Natural killer cell (primary cell): ENCODE results near the gene ANGPTL8. TPM values are rescaled to one million over a fixed set of nuclear protein-coding genes. Genes with fewer than 3 reads are reported as not detected.

ENCODE experiments used
- ATAC-seq, 3 donors: fragments of 150-1000 bp in 2 of 3; fragments of 200-7000 bp in 1 of 3; cut with Tn5 transposase; 1 replicate in 1 of 3; 2 replicates in 2 of 3; pipeline ENCODE4 v1.10.0; 2021; ENCODE audit warnings: mild to moderate bottlenecking in 2 of 3, moderate library complexity in 2 of 3
- DNase-seq, 2 donors: peaks; one replicate each; pipeline versions ENCODE4 v3.0.0 to v3.0.0-alpha.2; 2013 to 2021; ENCODE audit warnings: mixed read lengths in 1 of 2
- H3K27ac ChIP-seq: one replicate; pipeline ENCODE4 v1.5.1; 2013; ENCODE audit warnings: mild to moderate bottlenecking, low read length
- H3K27me3 ChIP-seq: one replicate; pipeline ENCODE4 v1.6.1; 2013; ENCODE audit warnings: low read length; ENCODE audit not compliant: control insufficient read depth, insufficient read depth
- H3K36me3 ChIP-seq: one replicate; pipeline ENCODE4 v1.6.1; 2013; ENCODE audit warnings: low read length; ENCODE audit not compliant: control insufficient read depth, insufficient read depth
- H3K4me1 ChIP-seq: one replicate; pipeline ENCODE4 v1.6.1; 2013; ENCODE audit warnings: low read length; ENCODE audit not compliant: control insufficient read depth, insufficient read depth
- H3K4me3 ChIP-seq: one replicate; pipeline ENCODE4 v1.5.1; 2013; ENCODE audit warnings: low read length
- H3K9me3 ChIP-seq: one replicate; pipeline ENCODE4 v1.6.1; 2013; ENCODE audit warnings: low read length; ENCODE audit not compliant: control insufficient read depth, insufficient read depth
- H3K27ac Mint-ChIP-seq, 2 donors: one replicate each; pipeline ENCODE4 v1.8.0; 2022; ENCODE audit warnings: mild to moderate bottlenecking in 2 of 2, mixed read lengths in 2 of 2, moderate library complexity in 1 of 2
- H3K27me3 Mint-ChIP-seq, 2 donors: one replicate each; pipeline ENCODE4 v1.8.0; 2022; ENCODE audit warnings: low read depth in 2 of 2, mixed read lengths in 2 of 2
- H3K36me3 Mint-ChIP-seq: one replicate; pipeline ENCODE4 v1.8.0; 2022; ENCODE audit warnings: mixed read lengths
- H3K4me1 Mint-ChIP-seq, 2 donors: one replicate each; pipeline ENCODE4 v1.8.0; 2022; ENCODE audit warnings: mixed read lengths in 2 of 2
- H3K4me3 Mint-ChIP-seq: one replicate; pipeline ENCODE4 v1.8.0; 2022; ENCODE audit warnings: mild to moderate bottlenecking, moderate library complexity, mixed read lengths
- H3K9me3 Mint-ChIP-seq, 2 donors: one replicate each; pipeline ENCODE4 v1.8.0; 2022; ENCODE audit warnings: mixed read lengths in 2 of 2
- WGBS: methylation state at CpG from one replicate; pipeline ENCODE4 v1.1.7; 2013; ENCODE audit warnings: missing lambda C conversion rate; ENCODE audit not compliant: insufficient coverage; 5-methylcytosine and 5-hydroxymethylcytosine counted together
- intact Hi-C: fragments of 100-400 bp; cut with micrococcal nuclease; formaldehyde crosslinking; loops from one replicate; pipeline ENCODE4 v1.14.2; 2022
- total RNA-seq, 4 donors: library from RNA; stranded (reverse); fragments of 120-200 nt in 1 of 4; gene quantifications; one replicate each; pipeline versions ENCODE4 v1.2.3 to v1.2.4, GENCODE V29; 2013 to 2022
- TF ChIP-seq, protein P1 (sequence below): fragments of 200-600 bp; IDR thresholded peaks from one replicate; pipeline ENCODE4 v1.8.0; 2022; ENCODE audit warnings: antibody characterized with exemption

The ANGPTL8 gene
- total RNA-seq, 3 donors from 2014 or later (not counting 1 experiment from before 2014, with no cell fraction given), result not detected

- no peak overlapping the region for H3K27ac Mint-ChIP-seq
- Histone ChIP-seq H3K4me1 (peaks cover 13% of the 10 kb centered on the region), H3K36me3 (no peaks in the 10 kb centered on the region), H3K9me3 (no peaks in the 10 kb centered on the region), H3K27ac (no peak overlapping the region), H3K27me3 (no peaks in the 10 kb centered on the region), H3K4me3 (no peak overlapping the region)
- no peaks in the 10 kb centered on the region for H3K36me3 Mint-ChIP-seq
- H3K4me3 Mint-ChIP-seq, result peak overlapping the region; percentile 47
- TF ChIP-seq, protein P1, sequence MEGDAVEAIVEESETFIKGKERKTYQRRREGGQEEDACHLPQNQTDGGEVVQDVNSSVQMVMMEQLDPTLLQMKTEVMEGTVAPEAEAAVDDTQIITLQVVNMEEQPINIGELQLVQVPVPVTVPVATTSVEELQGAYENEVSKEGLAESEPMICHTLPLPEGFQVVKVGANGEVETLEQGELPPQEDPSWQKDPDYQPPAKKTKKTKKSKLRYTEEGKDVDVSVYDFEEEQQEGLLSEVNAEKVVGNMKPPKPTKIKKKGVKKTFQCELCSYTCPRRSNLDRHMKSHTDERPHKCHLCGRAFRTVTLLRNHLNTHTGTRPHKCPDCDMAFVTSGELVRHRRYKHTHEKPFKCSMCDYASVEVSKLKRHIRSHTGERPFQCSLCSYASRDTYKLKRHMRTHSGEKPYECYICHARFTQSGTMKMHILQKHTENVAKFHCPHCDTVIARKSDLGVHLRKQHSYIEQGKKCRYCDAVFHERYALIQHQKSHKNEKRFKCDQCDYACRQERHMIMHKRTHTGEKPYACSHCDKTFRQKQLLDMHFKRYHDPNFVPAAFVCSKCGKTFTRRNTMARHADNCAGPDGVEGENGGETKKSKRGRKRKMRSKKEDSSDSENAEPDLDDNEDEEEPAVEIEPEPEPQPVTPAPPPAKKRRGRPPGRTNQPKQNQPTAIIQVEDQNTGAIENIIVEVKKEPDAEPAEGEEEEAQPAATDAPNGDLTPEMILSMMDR, result no peak
- ATAC-seq, result no peak
- intact Hi-C loops, result no loop called here
- peaks cover 0 to 29% of the 10 kb centered on the region in 2 donors for H3K4me1 Mint-ChIP-seq
- DNase-seq, result no peak
- peaks cover 0 to 12% of the 10 kb centered on the region in 2 donors for H3K27me3 Mint-ChIP-seq
- WGBS, result 82% methylated on average over 5 of the region's 5 CpGs
- H3K9me3 Mint-ChIP-seq, result no peaks in the 10 kb centered on the region
These were observed 39.9 kb upstream of the ANGPTL8 start for GRCh38 chr19:11199517-11199916.

DNA sequence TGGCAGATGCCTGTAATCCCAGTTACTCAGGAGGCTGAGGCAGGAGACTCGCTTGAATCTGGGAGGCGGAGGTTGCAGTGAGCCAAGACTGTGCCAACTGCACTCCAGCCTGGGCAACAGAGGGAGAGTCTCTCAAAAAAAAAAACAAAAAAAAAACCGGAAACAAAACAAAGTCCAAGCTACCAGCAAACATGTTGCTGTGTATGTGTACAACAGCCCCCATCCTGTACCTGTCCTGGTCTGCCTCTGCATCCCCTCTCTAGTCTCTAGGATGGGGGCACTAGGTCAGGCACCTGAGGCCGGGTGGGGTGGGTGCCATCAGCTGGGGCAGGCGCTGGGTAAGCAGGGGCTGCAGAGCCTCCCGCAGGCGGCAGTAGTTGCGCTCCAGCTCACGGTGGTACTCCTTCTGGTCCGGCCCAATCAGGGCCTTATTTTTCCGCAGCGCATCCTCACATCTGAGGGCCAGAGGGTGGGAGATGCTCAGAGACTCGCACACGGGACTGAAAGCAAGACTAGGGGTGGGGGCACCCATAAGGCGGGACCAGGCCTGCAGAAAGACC lies 39.3 kb upstream of the ANGPTL8 start:
- H3K9me3 Mint-ChIP-seq, result no peaks in the 10 kb centered on the region
- peaks cover 0 to 12% of the 10 kb centered on the region in 2 donors for H3K27me3 Mint-ChIP-seq
- no peak overlapping the region for H3K4me3 Mint-ChIP-seq
- Histone ChIP-seq H3K9me3 (no peaks in the 10 kb centered on the region), H3K4me1 (peaks cover 13% of the 10 kb centered on the region), H3K27ac (no peak overlapping the region), H3K36me3 (no peaks in the 10 kb centered on the region), H3K27me3 (no peaks in the 10 kb centered on the region), H3K4me3 (no peak overlapping the region)
- WGBS, result 91% methylated on average over 15 of the region's 15 CpGs
- DNase-seq (no peak), ATAC-seq (no peak)
- H3K27ac Mint-ChIP-seq, result no peak overlapping the region
- TF ChIP-seq, protein P1, result no peak
- intact Hi-C loops, result no loop called here
- no peaks in the 10 kb centered on the region for H3K36me3 Mint-ChIP-seq
- H3K4me1 Mint-ChIP-seq, result peaks cover 0 to 29% of the 10 kb centered on the region in 2 donors

GRCh38 chr19:11200931-11201330 lies 38.5 kb upstream of the ANGPTL8 start:
- ATAC-seq, result no peak
- Histone ChIP-seq H3K27ac (no peak overlapping the region), H3K27me3 (no peaks in the 10 kb centered on the region), H3K36me3 (no peaks in the 10 kb centered on the region), H3K4me1 (peaks cover 13% of the 10 kb centered on the region), H3K9me3 (no peaks in the 10 kb centered on the region), H3K4me3 (no peak overlapping the region)
- TF ChIP-seq, protein P1, result no peak
- Mint-ChIP-seq H3K27me3 (peaks cover 0 to 12% of the 10 kb centered on the region in 2 donors), H3K36me3 (no peaks in the 10 kb centered on the region), H3K9me3 (no peaks in the 10 kb centered on the region), H3K4me3 (no peak overlapping the region), H3K27ac (no peak overlapping the region), H3K4me1 (peaks cover 0 to 24% of the 10 kb centered on the region in 2 donors)
- WGBS, result 94% methylated on average over 9 of the region's 9 CpGs
- no peak for DNase-seq
- intact Hi-C loops, result no loop called here

- TF ChIP-seq, protein P1, result no peak
- Histone ChIP-seq H3K9me3 (no peaks in the 10 kb centered on the region), H3K27me3 (no peaks in the 10 kb centered on the region), H3K4me3 (no peak overlapping the region), H3K4me1 (peaks cover 9% of the 10 kb centered on the region), H3K36me3 (no peaks in the 10 kb centered on the region), H3K27ac (no peak overlapping the region)
- H3K36me3 Mint-ChIP-seq, result no peaks in the 10 kb centered on the region
- peaks cover 0 to 19% of the 10 kb centered on the region in 2 donors for H3K4me1 Mint-ChIP-seq
- intact Hi-C loops, result loop anchor here (2.0 kb wide), 1 partner anchor 165 kb away; no protein-coding TSS in a partner anchor
- no peaks in the 10 kb centered on the region for H3K9me3 Mint-ChIP-seq
- DNase-seq (no peak), ATAC-seq (no peak)
- H3K27ac Mint-ChIP-seq, result no peak overlapping the region
- WGBS, result 95% methylated on average over 23 of the region's 24 CpGs
- H3K27me3 Mint-ChIP-seq, result peaks cover 0 to 9% of the 10 kb centered on the region in 2 donors
- H3K4me3 Mint-ChIP-seq, result no peak overlapping the region
These were observed 37.6 kb upstream of the ANGPTL8 start for GRCh38 chr19:11201791-11202190.
